Suprapubic skin (tissue), 3 donors: Measurements from ENCODE around the gene COL12A1.

ENCODE experiments used
- POLR2A ChIP-seq, 2 donors: fragments of 450-650 bp; IDR thresholded peaks; one replicate each; pipeline ENCODE4 v1.6.1; 2017; ENCODE audit warnings: antibody characterized with exemption in 2 of 2, mild to moderate bottlenecking in 2 of 2, moderate library complexity in 2 of 2
- TF ChIP-seq, protein P1 (sequence below), 2 donors: fragments of 200-600 bp in 1 of 2; fragments of 450-650 bp in 1 of 2; sonication (generic) in 1 of 2; IDR thresholded peaks; one replicate each; pipeline ENCODE4 v1.5.1; 2016 to 2019; ENCODE audit warnings: antibody characterized with exemption in 2 of 2, mild to moderate bottlenecking in 1 of 2, moderate library complexity in 1 of 2

DNA sequence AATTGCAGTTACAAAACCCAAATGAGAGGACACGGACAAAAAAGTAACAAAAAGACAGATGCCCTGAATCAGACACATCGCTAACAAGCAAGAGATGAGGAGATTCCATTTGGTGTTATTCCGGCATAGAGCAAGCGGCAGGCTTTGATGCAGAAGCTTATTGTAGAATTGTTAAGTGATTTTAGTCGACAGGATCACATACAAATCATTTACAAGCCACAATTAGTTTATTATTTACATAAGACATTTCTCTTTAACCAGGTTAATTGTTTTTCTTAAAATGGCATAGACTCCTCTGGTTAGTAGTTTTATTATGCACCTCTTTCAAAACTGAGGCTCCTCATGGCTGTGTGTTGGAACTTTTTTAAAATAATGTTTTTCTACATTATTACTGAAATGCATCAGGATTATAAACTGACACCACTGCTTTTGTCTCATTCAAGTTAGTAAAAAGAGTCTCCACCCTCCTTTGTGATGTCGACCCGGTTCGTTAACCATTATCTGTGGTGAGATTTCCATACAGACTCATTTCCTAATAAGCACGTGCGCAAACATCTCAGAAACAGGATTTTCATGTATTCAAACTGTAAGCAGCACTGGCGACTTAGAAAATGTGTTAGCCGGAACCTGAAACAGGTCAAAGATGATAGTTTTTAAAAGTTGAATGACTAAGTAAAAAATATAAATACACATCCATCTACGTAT lies 119.8 kb downstream of the COL12A1 start:
- TF ChIP-seq, protein P1, sequence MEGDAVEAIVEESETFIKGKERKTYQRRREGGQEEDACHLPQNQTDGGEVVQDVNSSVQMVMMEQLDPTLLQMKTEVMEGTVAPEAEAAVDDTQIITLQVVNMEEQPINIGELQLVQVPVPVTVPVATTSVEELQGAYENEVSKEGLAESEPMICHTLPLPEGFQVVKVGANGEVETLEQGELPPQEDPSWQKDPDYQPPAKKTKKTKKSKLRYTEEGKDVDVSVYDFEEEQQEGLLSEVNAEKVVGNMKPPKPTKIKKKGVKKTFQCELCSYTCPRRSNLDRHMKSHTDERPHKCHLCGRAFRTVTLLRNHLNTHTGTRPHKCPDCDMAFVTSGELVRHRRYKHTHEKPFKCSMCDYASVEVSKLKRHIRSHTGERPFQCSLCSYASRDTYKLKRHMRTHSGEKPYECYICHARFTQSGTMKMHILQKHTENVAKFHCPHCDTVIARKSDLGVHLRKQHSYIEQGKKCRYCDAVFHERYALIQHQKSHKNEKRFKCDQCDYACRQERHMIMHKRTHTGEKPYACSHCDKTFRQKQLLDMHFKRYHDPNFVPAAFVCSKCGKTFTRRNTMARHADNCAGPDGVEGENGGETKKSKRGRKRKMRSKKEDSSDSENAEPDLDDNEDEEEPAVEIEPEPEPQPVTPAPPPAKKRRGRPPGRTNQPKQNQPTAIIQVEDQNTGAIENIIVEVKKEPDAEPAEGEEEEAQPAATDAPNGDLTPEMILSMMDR (IDR thresholded peaks at IDR 0.05): no peak
- TF ChIP-seq POLR2A (IDR thresholded peaks at IDR 0.05): no peak
